GM21381 (cell line): ENCODE results near the gene KCNJ16.

Source experiments
- ATAC-seq: cut with Tn5 transposase; IDR thresholded peaks from one replicate; pipeline ENCODE4 v1.9.1; 2021; ENCODE audit warnings: mild to moderate bottlenecking, moderate library complexity; ENCODE audit not compliant: unreplicated experiment

The KCNJ16 gene

DNA sequence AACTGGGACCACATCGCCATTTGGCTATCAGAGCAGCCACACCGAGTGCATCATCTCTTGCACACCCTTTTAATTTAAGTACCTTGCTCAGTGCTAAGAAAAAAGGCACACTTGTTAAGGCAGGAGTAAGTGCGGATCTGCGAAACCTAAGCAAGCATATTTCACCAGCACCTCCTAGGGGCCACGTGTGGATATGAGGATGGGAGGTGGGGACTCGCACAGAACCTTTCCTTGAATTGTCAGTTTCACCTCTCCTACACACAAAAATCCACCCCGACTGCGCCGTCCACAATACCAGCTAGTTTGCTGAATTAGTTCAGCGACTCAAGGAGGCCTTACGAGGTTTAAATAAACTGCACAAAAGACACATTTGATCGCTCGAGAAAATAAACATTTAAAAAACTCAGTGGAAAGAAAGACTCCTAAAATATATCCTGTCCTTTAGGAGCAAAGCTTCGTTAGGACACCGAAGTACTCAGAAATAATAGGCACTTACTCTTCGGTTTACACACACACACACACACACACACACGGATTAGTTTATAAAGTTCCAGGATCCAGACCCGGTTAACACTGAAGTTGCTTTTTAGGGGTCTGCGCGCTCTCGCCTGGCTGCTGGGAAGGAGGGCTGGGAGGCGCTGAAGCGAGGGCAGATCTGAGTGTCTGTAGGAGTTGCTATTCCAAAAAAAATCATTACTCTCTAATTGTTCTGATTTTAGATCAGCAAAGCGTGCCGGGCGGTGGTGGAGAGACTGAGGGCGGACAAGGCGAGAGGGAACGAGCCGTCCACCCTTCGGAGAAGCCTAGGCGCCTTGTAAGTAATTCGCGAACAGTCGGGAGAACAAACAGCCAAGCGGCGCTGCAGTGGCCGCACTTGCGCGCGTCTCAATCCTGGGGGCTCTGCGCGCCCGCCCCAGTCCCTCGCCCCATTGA, 93.3 kb downstream of the KCNJ16 start:
- peak; percentile 13 for ATAC-seq

GRCh38 chr17:70168977-70169708, 94.1 kb downstream of the KCNJ16 start, which contains the start of gene KCNJ2:
KCNJ2 (plus strand) TSS chr17:70169532; CDS start chr17:70175040, 5,508 bp downstream.
- peak; percentile 98 for ATAC-seq

- no peak for ATAC-seq
Measured at GRCh38 chr17:70169709-70170597, 94.9 kb downstream of the KCNJ16 start.

DNA sequence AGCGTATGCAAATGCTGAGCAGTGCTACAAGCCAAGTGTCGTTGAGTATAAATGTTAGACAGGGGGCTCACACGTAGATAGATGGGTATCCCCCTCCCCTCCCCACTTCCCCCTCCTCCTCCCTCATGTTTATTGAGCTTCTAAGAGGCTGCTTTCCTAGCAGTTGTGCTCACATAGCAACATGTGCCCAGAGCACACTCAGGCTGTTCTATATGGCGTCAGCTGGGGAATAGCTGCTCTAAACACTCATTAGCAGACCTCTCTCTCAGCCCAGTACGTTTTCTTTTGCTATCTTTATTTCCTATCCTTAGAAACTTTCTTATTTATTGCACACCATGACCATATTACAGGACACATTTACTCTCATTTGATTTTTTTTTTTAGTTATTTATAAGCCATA, 96.1 kb downstream of the KCNJ16 start:
- ATAC-seq = no peak

DNA sequence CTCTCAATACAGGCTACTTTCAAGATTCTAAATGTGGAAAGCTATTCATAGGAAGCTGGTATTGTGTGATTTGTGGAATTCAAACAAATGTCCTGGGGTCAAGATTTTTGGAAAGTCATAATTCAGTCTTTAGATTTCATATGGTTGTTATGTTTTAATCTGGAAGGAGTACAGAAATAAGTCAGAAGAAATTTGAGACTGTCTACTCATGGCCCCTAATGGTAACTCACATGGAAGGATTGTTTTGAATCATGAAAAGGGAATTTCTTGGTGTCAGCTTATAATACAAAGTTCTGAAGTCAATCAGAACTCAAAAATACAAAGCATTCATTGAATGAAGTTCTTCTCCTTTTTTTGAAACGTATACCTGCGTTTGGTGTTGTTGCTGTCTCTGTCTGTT, 97.4 kb downstream of the KCNJ16 start:
- ATAC-seq = no peak

DNA sequence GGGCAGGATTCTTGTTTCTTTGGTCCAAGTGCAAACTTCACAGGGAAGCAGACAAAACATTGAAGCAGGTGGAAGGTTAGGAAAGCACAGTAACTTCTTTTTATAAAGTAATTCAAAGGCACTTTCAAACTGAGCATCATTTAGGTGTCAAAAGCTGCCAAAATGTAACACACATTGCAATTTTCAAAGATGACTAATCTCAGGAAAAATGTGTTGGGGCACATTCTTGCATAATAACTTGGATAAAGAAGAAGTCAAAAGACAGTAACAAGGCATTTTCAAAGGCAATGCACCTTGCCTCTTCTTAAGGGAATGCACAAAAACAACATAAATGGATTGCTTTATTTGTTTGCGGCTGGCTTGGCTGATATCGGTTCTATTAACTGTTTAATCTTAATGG, 97.9 kb downstream of the KCNJ16 start:
- no peak for ATAC-seq

DNA sequence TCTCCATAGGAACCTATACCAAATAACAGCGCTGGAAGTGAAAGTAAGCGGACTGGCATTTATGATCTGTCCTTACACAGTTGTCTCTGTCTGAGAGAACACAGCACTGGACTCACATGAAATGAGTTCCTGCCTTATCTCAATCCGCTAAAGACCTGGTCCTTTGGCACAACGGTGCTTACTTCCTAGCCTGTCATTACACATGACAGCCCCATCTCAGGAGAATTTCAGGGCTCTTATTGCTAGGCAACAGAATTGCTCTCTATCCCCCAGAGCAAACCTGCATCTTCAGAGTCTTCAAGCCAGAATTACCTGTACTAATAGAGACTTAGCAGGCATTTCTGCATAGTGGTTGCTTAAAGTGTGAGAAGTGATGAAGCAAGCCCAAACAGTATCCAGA, 98.7 kb downstream of the KCNJ16 start:
- ATAC-seq = no peak

GRCh38 chr17:70181376-70181775, 106.4 kb downstream of the KCNJ16 start:
- ATAC-seq = no peak

DNA sequence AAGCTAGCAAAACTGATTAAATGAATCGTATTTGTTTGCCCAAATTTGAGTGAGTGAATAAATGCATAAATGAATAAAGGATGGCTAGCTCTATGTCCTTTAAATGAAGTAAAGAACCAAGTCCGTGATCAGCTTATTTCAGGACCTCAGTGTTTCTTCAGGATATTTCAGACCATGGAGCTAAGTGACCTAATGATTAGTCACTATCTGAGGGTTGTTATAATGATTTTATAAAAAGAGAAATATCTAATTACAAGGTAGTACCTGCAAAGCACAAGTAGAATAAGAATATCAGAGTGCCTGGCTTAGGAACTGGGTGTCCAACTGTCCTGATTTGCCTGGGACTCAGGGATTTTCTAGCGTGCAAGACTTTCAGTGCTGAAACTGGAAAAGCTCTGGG, 106.8 kb downstream of the KCNJ16 start:
- ATAC-seq = no peak

DNA sequence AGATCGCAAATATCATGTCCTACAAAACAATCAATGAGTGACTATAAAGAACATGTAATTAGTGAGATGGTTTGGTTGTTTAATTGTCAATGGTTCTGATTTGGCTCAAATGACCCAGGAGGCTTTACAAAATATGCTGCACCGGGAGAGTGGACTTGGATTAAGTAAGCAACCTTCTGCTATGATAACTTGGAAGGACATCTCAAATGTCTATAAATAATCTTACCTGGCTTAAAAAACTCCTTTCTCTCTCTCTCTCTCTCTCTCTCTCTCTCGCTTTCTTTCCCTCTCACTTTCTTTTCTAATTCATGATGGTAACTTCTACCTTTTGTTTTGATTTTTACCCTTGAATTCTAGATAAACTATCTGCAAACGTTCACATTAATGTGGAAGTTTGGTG, 108.5 kb downstream of the KCNJ16 start:
- ATAC-seq = no peak

DNA sequence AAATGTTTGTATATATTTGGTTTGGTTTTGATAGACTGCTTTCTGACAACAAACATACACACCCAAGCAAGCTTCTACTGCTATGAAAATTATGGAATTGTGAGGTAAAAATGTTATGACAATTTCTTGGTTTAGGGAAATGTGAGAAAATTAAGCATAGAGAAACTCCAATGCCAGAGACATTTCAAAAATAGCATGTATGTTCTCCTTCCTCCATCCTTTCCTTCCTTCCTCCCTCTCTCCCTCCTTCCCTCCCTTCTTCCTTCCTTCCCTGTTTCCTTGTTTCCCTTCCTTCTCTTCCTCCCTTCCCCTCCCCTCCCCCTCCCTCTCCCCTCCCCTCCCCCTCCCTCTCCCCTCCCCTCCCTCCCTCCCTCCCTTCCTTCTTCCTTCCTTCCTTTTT, 109.2 kb downstream of the KCNJ16 start:
- no peak for ATAC-seq

DNA sequence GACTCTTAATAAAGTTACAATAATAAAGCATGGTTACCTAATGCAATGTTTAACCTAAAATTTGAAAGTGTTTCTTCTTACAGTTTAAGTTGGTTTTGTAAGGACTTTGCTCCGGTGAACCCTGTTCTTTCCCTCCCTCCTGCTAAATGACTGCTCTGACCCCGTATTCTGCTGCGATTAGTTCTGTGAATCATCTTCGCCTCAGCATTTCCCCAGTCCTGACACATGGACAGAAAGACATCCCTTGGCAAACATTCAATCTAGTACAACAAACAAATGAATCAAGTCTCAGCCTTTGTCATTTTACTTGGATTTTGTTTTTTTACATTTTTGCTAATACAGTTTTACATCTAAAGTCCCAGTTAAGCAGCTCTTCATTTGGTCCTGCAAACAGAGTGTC, 109.7 kb downstream of the KCNJ16 start:
- ATAC-seq = no peak
